K562 (cell line): ENCODE results near the gene SHISAL1. TPM values are rescaled to one million over a fixed set of nuclear protein-coding genes. Genes with fewer than 3 reads are reported as not detected.

Experiments
- ATAC-seq: fragments of 200-7000 bp; cut with Tn5 transposase; 3 replicates; pipeline ENCODE4 v1.9.1; 2020; ENCODE audit warnings: moderate library complexity
- BruUV-seq: library from RNA; stranded (reverse); fragments of 400-500 nt; replicated peaks from 2 replicates; lab custom pipeline; 2021; lab: Mats Ljungman, UMichigan
- CTCF ChIA-PET: fragments of 300-600 bp; formaldehyde crosslinking; extraction: SDS; loops from one replicate; lab custom pipeline; 2021; ENCODE audit warnings: low intra/inter-chr PET ratio; lab: Yijun Ruan, JAX
- POLR2A ChIA-PET: fragments of 300-600, 350-650 bp; sonication (Branson Sonifier 250); formaldehyde crosslinking; extraction: SDS; loops from one replicate; lab custom pipeline; 2021; ENCODE audit warnings: antibody characterized with exemption, inconsistent platforms; lab: Yijun Ruan, JAX
- DNase-seq, 4 experiments: peaks; one replicate each; pipeline versions ENCODE4 v3.0.0 to v3.0.0-alpha.2; 2011 to 2018; ENCODE audit warnings: low spot score in 3 of 4, mixed read lengths in 3 of 4; ENCODE audit errors: extremely low read depth in 1 of 4
- FAIRE-seq: peaks from 2 replicates; lab custom pipeline; 2011; peaks lifted over from hg19 to GRCh38; lab: Jason Lieb, UNC
- H2AFZ ChIP-seq: 2 replicates; pipeline ENCODE4 v1.6.0; 2011; ENCODE audit warnings: low read depth, low read length, control low read depth, inconsistent platforms
- H3K27ac ChIP-seq: fragments of 200-600 bp; 3 replicates; pipeline ENCODE4 v1.8.0; 2011; ENCODE audit warnings: low read depth, mild to moderate bottlenecking, control low read depth, inconsistent platforms, low read length, moderate library complexity, mixed read lengths; ENCODE audit errors: extremely low read depth
- H3K27me3 ChIP-seq, 2 experiments: fragments of 300-600 bp in 1 of 2; 2 replicates in 1 of 2; 3 replicates in 1 of 2; pipeline versions ENCODE4 v1.6.0 to v1.8.0; 2011; ENCODE audit warnings: inconsistent platforms in 2 of 2, low read length in 2 of 2, mild to moderate bottlenecking in 1 of 2, mixed read lengths in 1 of 2, moderate library complexity in 1 of 2; ENCODE audit not compliant: control insufficient read depth in 2 of 2, insufficient read depth in 2 of 2
- H3K36me3 ChIP-seq: fragments of 300-600 bp; 3 replicates; pipeline ENCODE4 v1.8.0; 2011; ENCODE audit warnings: mild to moderate bottlenecking, low read length, inconsistent platforms; ENCODE audit not compliant: control insufficient read depth, insufficient read depth
- H3K4me1 ChIP-seq, 2 experiments: fragments of 200-600 bp in 1 of 2; replicated peaks in 1 of 2; 2 replicates in 1 of 2; 3 replicates in 1 of 2; pipeline versions ENCODE4 v1.5.1 to v1.8.0; 2011; ENCODE audit warnings: inconsistent platforms in 2 of 2, low read length in 2 of 2, mild to moderate bottlenecking in 1 of 2, mixed read lengths in 1 of 2, moderate library complexity in 1 of 2; ENCODE audit not compliant: control insufficient read depth in 2 of 2, insufficient read depth in 2 of 2
- H3K4me2 ChIP-seq: 2 replicates; pipeline ENCODE4 v1.6.1; 2011; ENCODE audit warnings: low read length, control low read depth, inconsistent platforms, mixed read lengths; ENCODE audit not compliant: insufficient read depth
- H3K4me3 ChIP-seq: fragments of 200-600 bp; sonication (generic), shearing (Covaris generic); 2 replicates; pipeline ENCODE4 v1.5.1; 2016; ENCODE audit warnings: control low read depth, inconsistent platforms
- H3K79me2 ChIP-seq: fragments of 200-600 bp; 3 replicates; pipeline ENCODE4 v1.8.0; 2011; ENCODE audit warnings: low read length, inconsistent platforms; ENCODE audit not compliant: control insufficient read depth, insufficient read depth
- H3K9ac ChIP-seq, 2 experiments: 2 replicates each; pipeline versions ENCODE4 v1.6.0 to v1.6.1; 2011; ENCODE audit warnings: low read depth in 2 of 2, low read length in 2 of 2, control low read depth in 1 of 2, inconsistent platforms in 1 of 2, mild to moderate bottlenecking in 1 of 2, mixed read lengths in 1 of 2; ENCODE audit not compliant: insufficient read depth in 1 of 2
- H3K9me1 ChIP-seq: one replicate; pipeline ENCODE4 v1.6.0; 2011; ENCODE audit warnings: inconsistent platforms, mild to moderate bottlenecking, low read length, moderate library complexity; ENCODE audit not compliant: control insufficient read depth, insufficient read depth
- H3K9me3 ChIP-seq: replicated peaks from 2 replicates; pipeline ENCODE4 v1.5.1; 2011; ENCODE audit warnings: low read depth, low read length, inconsistent platforms; ENCODE audit not compliant: control insufficient read depth, insufficient read depth
- H4K20me1 ChIP-seq: replicated peaks from 2 replicates; pipeline ENCODE4 v1.6.1; 2011; ENCODE audit warnings: low read length, inconsistent platforms, mixed read lengths; ENCODE audit not compliant: control insufficient read depth, insufficient read depth
- ATF1 ChIP-seq, 2 experiments: fragments of 450-650 bp in 1 of 2; IDR thresholded peaks; 2 replicates each; pipeline ENCODE4 v1.6.1; 2016; ENCODE audit warnings: missing compliant biosample characterization in 1 of 2, missing genetic modification characterization in 1 of 2
- BCL6 ChIP-seq: fragments of 250-450 bp; sonication (Bioruptor Pico); IDR thresholded peaks from 2 replicates; pipeline ENCODE4 v1.4.0; 2020
- EP300 ChIP-seq: IDR thresholded peaks from 2 replicates; pipeline ENCODE4 v1.6.1; 2012; ENCODE audit warnings: low read length, improper control_type of control experiment
- ETS2 ChIP-seq: IDR thresholded peaks from 2 replicates; pipeline ENCODE4 v1.6.1; 2016; ENCODE audit warnings: borderline replicate concordance, missing genetic modification characterization, mild to moderate bottlenecking, moderate library complexity, missing compliant biosample characterization; ENCODE audit not compliant: poor library complexity, severe bottlenecking
- FOSL1 ChIP-seq: fragments of 200-800 bp; sonication (Bioruptor generic); conservative IDR thresholded peaks from 2 replicates; pipeline ENCODE4 v1.6.1; 2016; ENCODE audit warnings: missing genetic modification characterization, missing compliant biosample characterization
- HNRNPUL1 ChIP-seq: fragments of 200-400 bp; formaldehyde crosslinking; IDR thresholded peaks from 2 replicates; pipeline ENCODE4 v1.6.1; 2017; ENCODE audit warnings: low read length
- IRF2 ChIP-seq: sonication (generic); formaldehyde crosslinking; IDR thresholded peaks from 2 replicates; pipeline ENCODE4 v1.8.1; 2022; ENCODE audit warnings: mild to moderate bottlenecking, missing genetic modification reagents
- LARP7 ChIP-seq: fragments of 450-650 bp; IDR thresholded peaks from 2 replicates; pipeline ENCODE4 v1.6.1; 2016
- PHF21A ChIP-seq: fragments of 450-650 bp; IDR thresholded peaks from 2 replicates; pipeline ENCODE4 v1.6.1; 2017; ENCODE audit warnings: low read depth, borderline replicate concordance
- POLR2G ChIP-seq: fragments of 200-400 bp; formaldehyde crosslinking; IDR thresholded peaks from 2 replicates; pipeline ENCODE4 v1.6.1; 2017; ENCODE audit warnings: low read depth, mild to moderate bottlenecking, antibody characterized with exemption, low read length, moderate library complexity
- RERE ChIP-seq: sonication (generic); formaldehyde crosslinking; IDR thresholded peaks from 2 replicates; pipeline ENCODE4 v1.8.0; 2023; ENCODE audit warnings: missing genetic modification reagents, mild to moderate bottlenecking, borderline replicate concordance
- TEAD1 ChIP-seq, 2 experiments: fragments of 450-650 bp in 1 of 2; sonication (generic) in 1 of 2; formaldehyde crosslinking; IDR thresholded peaks; 2 replicates each; pipeline versions ENCODE4 v1.4.0 to v1.8.0; 2020 to 2022; ENCODE audit warnings: mild to moderate bottlenecking in 2 of 2, missing genetic modification reagents in 1 of 2
- ZKSCAN8 ChIP-seq: fragments of 200-800 bp; sonication (Bioruptor generic); IDR thresholded peaks from 2 replicates; pipeline ENCODE4 v1.6.1; 2016; ENCODE audit warnings: missing genetic modification characterization, missing compliant biosample characterization
- ZNF12 ChIP-seq: sonication (generic); formaldehyde crosslinking; IDR thresholded peaks from 2 replicates; pipeline ENCODE4 v1.4.0; 2020; ENCODE audit warnings: mild to moderate bottlenecking, missing genetic modification reagents
- WGBS: fragments of 100-300 bp; shearing (Covaris generic); methylation state at CpG from one replicate; pipeline ENCODE4 v1.1.6; 2016; ENCODE audit warnings: low coverage, mixed read lengths; ENCODE audit not compliant: insufficient coverage; ENCODE audit errors: missing lambda C conversion rate; 5-methylcytosine and 5-hydroxymethylcytosine counted together
- in situ Hi-C: fragments of 300-500 bp; cut with MboI; formaldehyde crosslinking; loops from 4 replicates; pipeline ENCODE4 v1.15.0; 2018; ENCODE audit warnings: inconsistent platforms, mixed read lengths
- intact Hi-C: fragments of 100-400 bp; cut with micrococcal nuclease; formaldehyde crosslinking; loops from 2 replicates; pipeline ENCODE4 v1.14.2; 2022
- polyA plus RNA-seq, 8 experiments: library from polyadenylated mRNA; depleted of rRNA in 4 of 8; stranded (reverse) in 5 of 8; unstranded in 3 of 8; fragments of >200 nt; fragmentation: Nextera tagmentation in 2 of 8; fragmentation: Illumina TruSeq in 1 of 8; extraction: Ambion mirVana in 2 of 8; extraction: Trizol in 1 of 8; gene quantifications; 2 replicates each; pipeline versions ENCODE4 v1.2.1 to v1.2.3, GENCODE V29; 2011 to 2014; ENCODE audit warnings: inconsistent platforms in 1 of 8, missing spikeins in 1 of 8
- total RNA-seq, 7 experiments: library from RNA; depleted of rRNA in 6 of 7; stranded (reverse); fragments of >200 nt in 6 of 7; fragmentation: Illumina TruSeq in 2 of 7; extraction: Trizol in 2 of 7; gene quantifications; 2 replicates each; pipeline versions ENCODE4 v1.2.1 to v1.2.3, GENCODE V29; 2011 to 2021; ENCODE audit warnings: low replicate concordance in 1 of 7
- TF ChIP-seq, protein P1 (sequence below): fragments of 450-650 bp; formaldehyde crosslinking; IDR thresholded peaks from 2 replicates; pipeline ENCODE4 v1.4.0; 2020; ENCODE audit warnings: mild to moderate bottlenecking, moderate library complexity
- TF ChIP-seq, protein P2 (sequence below): sonication (generic); formaldehyde crosslinking; IDR thresholded peaks from 2 replicates; pipeline ENCODE4 v1.8.0; 2022; ENCODE audit warnings: mild to moderate bottlenecking, missing genetic modification reagents

SHISAL1 gene
- total and polyA plus RNA-seq, 9 of the 15 experiments (the other 6 are each of a cell fraction or from before 2014, with no cell fraction given), result not detected

DNA sequence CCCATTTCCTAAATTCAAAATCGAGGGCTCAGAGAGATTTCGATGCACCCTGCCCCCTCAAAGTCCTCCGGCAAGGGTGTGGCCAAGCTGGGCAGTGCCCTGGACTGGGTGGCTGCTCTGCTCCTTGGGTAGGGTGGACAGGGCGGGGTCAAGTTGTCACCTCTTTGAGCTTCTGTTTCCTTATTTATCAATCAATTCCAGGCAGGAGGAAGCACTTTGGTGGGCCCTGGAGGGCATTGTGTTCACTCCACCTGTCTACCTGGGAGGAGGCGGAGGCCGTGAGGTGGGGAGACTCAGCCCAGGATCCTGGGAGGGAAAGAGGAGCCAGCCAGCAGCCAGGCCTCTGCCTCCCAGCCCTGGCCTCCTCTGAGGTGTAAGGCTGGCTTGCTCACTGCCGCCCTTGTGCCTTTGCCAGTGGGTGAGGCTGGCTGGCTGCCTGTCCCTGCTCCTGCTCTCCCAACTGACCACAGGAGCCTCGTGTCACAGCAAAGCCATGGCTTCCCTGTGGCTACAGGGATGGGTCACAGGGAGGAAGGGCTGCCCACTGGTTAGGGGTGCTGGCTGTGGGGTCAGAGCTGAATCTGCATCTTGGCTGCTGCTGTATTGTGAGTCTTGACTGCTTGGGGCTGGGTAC, 25.5 kb upstream of the SHISAL1 start:
- Histone ChIP-seq H3K9me3 (no peaks in the 10 kb centered on the region), H3K4me3 (no peak overlapping the region), H3K36me3 (no peaks in the 10 kb centered on the region), H3K27me3 (peaks cover 0 to 5% of the 10 kb centered on the region in 2 experiments; a peak in 1 of 5 replicates), H4K20me1 (no peaks in the 10 kb centered on the region), H3K4me2 (no peak overlapping the region), H3K79me2 (no peaks in the 10 kb centered on the region), H3K9ac (no peak overlapping the region), H3K27ac (no peak overlapping the region), H2AFZ (no peak overlapping the region), H3K4me1 (no peaks in the 10 kb centered on the region; a peak in 1 of 5 replicates), H3K9me1 (no peaks in the 10 kb centered on the region)
- in situ Hi-C loops, result no loop called here
- no peak for FAIRE-seq
- WGBS, result 0% methylated on average over 3 of the region's 8 CpGs
- ChIA-PET POLR2A (no interaction called here), CTCF (no interaction called here)
- no TSS peak for BruUV-seq
- no peak for DNase-seq
- intact Hi-C loops, result no loop called here
- ATAC-seq, result no peak
- TF ChIP-seq TEAD1 (CRISPR knock-in tag; IDR thresholded peaks at IDR 0.05) (no peak), PHF21A (no peak), ZNF12 (CRISPR knock-in tag) (no peak), LARP7 (no peak), BCL6 (no peak), RERE (CRISPR knock-in tag) (no peak), EP300 (no peak), ETS2 (tag) (no peak), HNRNPUL1 (no peak), IRF2 (CRISPR knock-in tag) (no peak), ATF1 (CRISPR knock-in tag; IDR thresholded peaks at IDR 0.05) (no peak), ATF1 (tag; IDR thresholded peaks at IDR 0.05) (no peak), ZKSCAN8 (CRISPR knock-in tag) (no peak), POLR2G (no peak), FOSL1 (no peak)
- TF ChIP-seq, protein P1, sequence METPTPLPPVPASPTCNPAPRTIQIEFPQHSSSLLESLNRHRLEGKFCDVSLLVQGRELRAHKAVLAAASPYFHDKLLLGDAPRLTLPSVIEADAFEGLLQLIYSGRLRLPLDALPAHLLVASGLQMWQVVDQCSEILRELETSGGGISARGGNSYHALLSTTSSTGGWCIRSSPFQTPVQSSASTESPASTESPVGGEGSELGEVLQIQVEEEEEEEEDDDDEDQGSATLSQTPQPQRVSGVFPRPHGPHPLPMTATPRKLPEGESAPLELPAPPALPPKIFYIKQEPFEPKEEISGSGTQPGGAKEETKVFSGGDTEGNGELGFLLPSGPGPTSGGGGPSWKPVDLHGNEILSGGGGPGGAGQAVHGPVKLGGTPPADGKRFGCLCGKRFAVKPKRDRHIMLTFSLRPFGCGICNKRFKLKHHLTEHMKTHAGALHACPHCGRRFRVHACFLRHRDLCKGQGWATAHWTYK (CRISPR knock-in tag), result no peak
- TF ChIP-seq, protein P2, sequence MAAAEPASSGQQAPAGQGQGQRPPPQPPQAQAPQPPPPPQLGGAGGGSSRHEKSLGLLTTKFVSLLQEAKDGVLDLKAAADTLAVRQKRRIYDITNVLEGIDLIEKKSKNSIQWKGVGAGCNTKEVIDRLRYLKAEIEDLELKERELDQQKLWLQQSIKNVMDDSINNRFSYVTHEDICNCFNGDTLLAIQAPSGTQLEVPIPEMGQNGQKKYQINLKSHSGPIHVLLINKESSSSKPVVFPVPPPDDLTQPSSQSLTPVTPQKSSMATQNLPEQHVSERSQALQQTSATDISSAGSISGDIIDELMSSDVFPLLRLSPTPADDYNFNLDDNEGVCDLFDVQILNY (CRISPR knock-in tag), result no peak
